CD4-positive, alpha-beta T cell (primary cell): Measurements from ENCODE around the gene ARHGAP26. TPM values are rescaled to one million over a fixed set of nuclear protein-coding genes. Genes with fewer than 3 reads are reported as not detected.

ENCODE experiments used
- ATAC-seq: fragments of 200-7000 bp; cut with Tn5 transposase; one replicate; pipeline ENCODE4 v1.10.0; 2022; ENCODE audit warnings: mild to moderate bottlenecking; ENCODE audit not compliant: poor library complexity
- CTCF ChIA-PET: fragments of 350-600 bp; sonication (Branson Sonifier 250); formaldehyde crosslinking; loops from one replicate; lab custom pipeline; 2021; ENCODE audit warnings: antibody characterized with exemption, inconsistent platforms; lab: Charles Lee
- POLR2A ChIA-PET: fragments of 350-600 bp; sonication (Branson Sonifier 250); formaldehyde crosslinking; loops from one replicate; lab custom pipeline; 2021; ENCODE audit warnings: antibody characterized with exemption, inconsistent platforms; lab: Charles Lee
- DNase-seq, 14 experiments: peaks; one replicate each; pipeline ENCODE4 v3.0.0-alpha.2; 2013 to 2020; ENCODE audit warnings: mixed read lengths in 2 of 14
- H3K27ac ChIP-seq, 2 donors: one replicate each; pipeline versions ENCODE4 v1.5.1 to v1.7.0; 2013; ENCODE audit warnings: low read length in 2 of 2, low read depth in 1 of 2, mild to moderate bottlenecking in 1 of 2
- H3K27me3 ChIP-seq, 2 experiments: 1 replicate in 1 of 2; 2 replicates in 1 of 2; pipeline versions ENCODE4 v1.6.1 to v1.7.0; 2013; ENCODE audit warnings: low read length in 2 of 2, control low read depth in 1 of 2, mild to moderate bottlenecking in 1 of 2, moderate library complexity in 1 of 2; ENCODE audit not compliant: insufficient read depth in 2 of 2, control insufficient read depth in 1 of 2
- H3K36me3 ChIP-seq: one replicate; pipeline ENCODE4 v1.6.1; 2013; ENCODE audit warnings: low read length, control low read depth; ENCODE audit not compliant: insufficient read depth
- H3K4me1 ChIP-seq: one replicate; pipeline ENCODE4 v1.6.1; 2013; ENCODE audit warnings: low read length, control low read depth; ENCODE audit not compliant: insufficient read depth
- H3K4me3 ChIP-seq: one replicate; pipeline ENCODE4 v1.5.1; 2013; ENCODE audit warnings: mild to moderate bottlenecking, low read length, moderate library complexity
- H3K9me3 ChIP-seq, 2 experiments: 1 replicate in 1 of 2; 2 replicates in 1 of 2; pipeline versions ENCODE4 v1.6.1 to v1.7.0; 2013; ENCODE audit warnings: low read length in 2 of 2, mild to moderate bottlenecking in 2 of 2, control low read depth in 1 of 2, moderate library complexity in 1 of 2; ENCODE audit not compliant: control insufficient read depth in 1 of 2, insufficient read depth in 1 of 2
- H3K27ac Mint-ChIP-seq: one replicate; pipeline ENCODE4 v1.8.0; 2020; ENCODE audit warnings: mixed read lengths
- H3K27me3 Mint-ChIP-seq: one replicate; pipeline ENCODE4 v1.8.0; 2021; ENCODE audit warnings: mixed read lengths
- H3K36me3 Mint-ChIP-seq: one replicate; pipeline ENCODE4 v1.8.0; 2021; ENCODE audit warnings: low read depth, mixed read lengths
- H3K4me1 Mint-ChIP-seq: one replicate; pipeline ENCODE4 v1.8.0; 2021; ENCODE audit warnings: low read depth, mixed read lengths
- H3K4me3 Mint-ChIP-seq: one replicate; pipeline ENCODE4 v1.8.0; 2020; ENCODE audit warnings: mild to moderate bottlenecking, mixed read lengths
- H3K9me3 Mint-ChIP-seq: one replicate; pipeline ENCODE4 v1.8.0; 2020; ENCODE audit warnings: mixed read lengths
- intact Hi-C, 2 experiments: fragments of 100-400 bp; cut with DNase I in 1 of 2; cut with micrococcal nuclease in 1 of 2; formaldehyde crosslinking; loops; one replicate each; pipeline versions ENCODE4 v1.15.1 to v1.9.0; 2023 to 2025; cut with DNase I, micrococcal nuclease
- total RNA-seq, 174 experiments: library from RNA in 2 of 174; stranded (reverse) in 2 of 174; gene quantifications; one replicate each; pipeline ENCODE4 v1.2.3 and lab custom pipeline; 2021 to 2026
- TF ChIP-seq, protein P1 (sequence below): fragments of 200-600 bp; IDR thresholded peaks from one replicate; pipeline ENCODE4 v1.8.0; 2022; ENCODE audit warnings: antibody characterized with exemption, mild to moderate bottlenecking

The ARHGAP26 gene
- total RNA-seq, 2 experiments from 2014 or later, result 24.9 to 27.3 TPM

- Mint-ChIP-seq H3K27ac (peak overlapping the region; percentile 86), H3K27me3 (no peaks in the 10 kb centered on the region), H3K36me3 (no peaks in the 10 kb centered on the region), H3K4me1 (peaks cover 34% of the 10 kb centered on the region), H3K4me3 (no peak overlapping the region), H3K9me3 (no peaks in the 10 kb centered on the region)
- no peak overlapping the region for H3K27ac ChIP-seq
- ATAC-seq (no peak), DNase-seq (no peak)
- POLR2A ChIA-PET, result no interaction called here
- CTCF ChIA-PET, result interaction anchor here (0.6 kb wide), 1 partner anchor 1624 kb away, joined by 3 read pairs; no protein-coding TSS in a partner anchor
- H3K27me3 ChIP-seq, result no peaks in the 10 kb centered on the region
- peaks cover 22% of the 10 kb centered on the region for H3K4me1 ChIP-seq
- H3K4me3 ChIP-seq, result no peak overlapping the region
- intact Hi-C loops, result loop anchor here in 1 of 2 experiments (10.0 kb wide), 1 partner anchor 964 kb away; no protein-coding TSS in a partner anchor
- no peaks in the 10 kb centered on the region for H3K36me3 ChIP-seq
- H3K9me3 ChIP-seq, result no peaks in the 10 kb centered on the region
- TF ChIP-seq, protein P1, sequence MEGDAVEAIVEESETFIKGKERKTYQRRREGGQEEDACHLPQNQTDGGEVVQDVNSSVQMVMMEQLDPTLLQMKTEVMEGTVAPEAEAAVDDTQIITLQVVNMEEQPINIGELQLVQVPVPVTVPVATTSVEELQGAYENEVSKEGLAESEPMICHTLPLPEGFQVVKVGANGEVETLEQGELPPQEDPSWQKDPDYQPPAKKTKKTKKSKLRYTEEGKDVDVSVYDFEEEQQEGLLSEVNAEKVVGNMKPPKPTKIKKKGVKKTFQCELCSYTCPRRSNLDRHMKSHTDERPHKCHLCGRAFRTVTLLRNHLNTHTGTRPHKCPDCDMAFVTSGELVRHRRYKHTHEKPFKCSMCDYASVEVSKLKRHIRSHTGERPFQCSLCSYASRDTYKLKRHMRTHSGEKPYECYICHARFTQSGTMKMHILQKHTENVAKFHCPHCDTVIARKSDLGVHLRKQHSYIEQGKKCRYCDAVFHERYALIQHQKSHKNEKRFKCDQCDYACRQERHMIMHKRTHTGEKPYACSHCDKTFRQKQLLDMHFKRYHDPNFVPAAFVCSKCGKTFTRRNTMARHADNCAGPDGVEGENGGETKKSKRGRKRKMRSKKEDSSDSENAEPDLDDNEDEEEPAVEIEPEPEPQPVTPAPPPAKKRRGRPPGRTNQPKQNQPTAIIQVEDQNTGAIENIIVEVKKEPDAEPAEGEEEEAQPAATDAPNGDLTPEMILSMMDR, result no peak
Measured at GRCh38 chr5:143230676-143230996, 460.5 kb downstream of the ARHGAP26 start.

GRCh38 chr5:143231416-143231815 is 461.2 kb downstream of the ARHGAP26 start:
- no peak overlapping the region for H3K4me3 Mint-ChIP-seq
- ATAC-seq (no peak), DNase-seq (no peak)
- H3K36me3 Mint-ChIP-seq, result no peaks in the 10 kb centered on the region
- Histone ChIP-seq H3K4me1 (peaks cover 22% of the 10 kb centered on the region), H3K4me3 (no peak overlapping the region), H3K27ac (no peak overlapping the region), H3K36me3 (no peaks in the 10 kb centered on the region), H3K9me3 (no peaks in the 10 kb centered on the region), H3K27me3 (no peaks in the 10 kb centered on the region)
- CTCF ChIA-PET, result interaction anchor here (0.6 to 1.1 kb wide), 2 partner anchors 10 to 277 kb away, joined by 3 read pairs; no protein-coding TSS in a partner anchor
- peak overlapping the region; percentile 86 for H3K27ac Mint-ChIP-seq
- H3K27me3 Mint-ChIP-seq, result no peaks in the 10 kb centered on the region
- no peaks in the 10 kb centered on the region for H3K9me3 Mint-ChIP-seq
- POLR2A ChIA-PET, result no interaction called here
- peaks cover 34% of the 10 kb centered on the region for H3K4me1 Mint-ChIP-seq
- TF ChIP-seq, protein P1, result no peak
- intact Hi-C loops, result loop anchor here in 1 of 2 experiments (10.0 kb wide), 1 partner anchor 963 kb away; no protein-coding TSS in a partner anchor

GRCh38 chr5:143231973-143232812 is 462.0 kb downstream of the ARHGAP26 start:
- Histone ChIP-seq H3K4me3 (no peak overlapping the region), H3K27me3 (no peaks in the 10 kb centered on the region), H3K36me3 (no peaks in the 10 kb centered on the region), H3K4me1 (peaks cover 18% of the 10 kb centered on the region), H3K27ac (no peak overlapping the region), H3K9me3 (no peaks in the 10 kb centered on the region)
- H3K27me3 Mint-ChIP-seq, result no peaks in the 10 kb centered on the region
- H3K4me3 Mint-ChIP-seq, result no peak overlapping the region
- ATAC-seq, result no peak
- H3K27ac Mint-ChIP-seq, result no peak overlapping the region
- no peak for DNase-seq
- intact Hi-C loops, result loop anchor here in 1 of 2 experiments (10.0 kb wide), 1 partner anchor 963 kb away; no protein-coding TSS in a partner anchor
- H3K36me3 Mint-ChIP-seq, result no peaks in the 10 kb centered on the region
- peaks cover 34% of the 10 kb centered on the region for H3K4me1 Mint-ChIP-seq
- ChIA-PET CTCF (interaction anchor here (0.7 to 1.1 kb wide), 2 partner anchors 11 to 24 kb away, joined by 3 read pairs; no protein-coding TSS in a partner anchor), POLR2A (no interaction called here)
- TF ChIP-seq, protein P1, result no peak
- H3K9me3 Mint-ChIP-seq, result no peaks in the 10 kb centered on the region
